22Rv1 (cell line): ENCODE data around the gene GPHB5.

Source experiments
- H3K27ac ChIP-seq: fragments of 450-650 bp; 2 replicates; pipeline ENCODE4 v1.5.1; 2017
- ZFX ChIP-seq: fragments of 450-650 bp; IDR thresholded peaks from 2 replicates; pipeline ENCODE4 v1.6.1; 2017; ENCODE audit warnings: antibody characterized with exemption, borderline replicate concordance
- TF ChIP-seq, protein P1 (sequence below): fragments of 450-650 bp; IDR thresholded peaks from 2 replicates; pipeline ENCODE4 v1.5.1; 2017; ENCODE audit warnings: mild to moderate bottlenecking

GPHB5 gene

DNA sequence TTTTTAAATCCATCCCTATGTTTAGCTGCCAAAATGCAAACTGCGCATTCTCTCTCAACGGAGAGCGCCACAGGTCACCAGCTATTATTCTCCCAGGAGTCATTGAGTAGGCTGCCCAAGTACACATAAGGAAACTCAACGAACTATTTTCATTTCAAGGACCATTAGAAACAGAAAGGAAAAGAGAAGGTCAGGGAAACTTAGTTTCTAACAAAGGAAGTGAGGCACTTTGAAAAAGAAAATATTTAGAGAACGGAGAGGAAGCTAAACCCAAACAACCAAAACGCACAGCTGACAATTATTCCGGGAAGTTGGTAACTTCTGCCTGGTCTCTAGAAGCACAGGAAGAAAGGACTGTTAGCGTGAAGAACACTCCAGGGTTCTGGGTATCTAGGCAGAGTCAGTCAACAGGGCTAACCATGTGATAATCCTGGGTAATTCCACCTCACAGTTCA is 23.5 kb downstream of the GPHB5 start:
- no peak overlapping the region for H3K27ac ChIP-seq
- TF ChIP-seq, protein P1, sequence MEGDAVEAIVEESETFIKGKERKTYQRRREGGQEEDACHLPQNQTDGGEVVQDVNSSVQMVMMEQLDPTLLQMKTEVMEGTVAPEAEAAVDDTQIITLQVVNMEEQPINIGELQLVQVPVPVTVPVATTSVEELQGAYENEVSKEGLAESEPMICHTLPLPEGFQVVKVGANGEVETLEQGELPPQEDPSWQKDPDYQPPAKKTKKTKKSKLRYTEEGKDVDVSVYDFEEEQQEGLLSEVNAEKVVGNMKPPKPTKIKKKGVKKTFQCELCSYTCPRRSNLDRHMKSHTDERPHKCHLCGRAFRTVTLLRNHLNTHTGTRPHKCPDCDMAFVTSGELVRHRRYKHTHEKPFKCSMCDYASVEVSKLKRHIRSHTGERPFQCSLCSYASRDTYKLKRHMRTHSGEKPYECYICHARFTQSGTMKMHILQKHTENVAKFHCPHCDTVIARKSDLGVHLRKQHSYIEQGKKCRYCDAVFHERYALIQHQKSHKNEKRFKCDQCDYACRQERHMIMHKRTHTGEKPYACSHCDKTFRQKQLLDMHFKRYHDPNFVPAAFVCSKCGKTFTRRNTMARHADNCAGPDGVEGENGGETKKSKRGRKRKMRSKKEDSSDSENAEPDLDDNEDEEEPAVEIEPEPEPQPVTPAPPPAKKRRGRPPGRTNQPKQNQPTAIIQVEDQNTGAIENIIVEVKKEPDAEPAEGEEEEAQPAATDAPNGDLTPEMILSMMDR, result no peak
- TF ChIP-seq ZFX, result no peak

DNA sequence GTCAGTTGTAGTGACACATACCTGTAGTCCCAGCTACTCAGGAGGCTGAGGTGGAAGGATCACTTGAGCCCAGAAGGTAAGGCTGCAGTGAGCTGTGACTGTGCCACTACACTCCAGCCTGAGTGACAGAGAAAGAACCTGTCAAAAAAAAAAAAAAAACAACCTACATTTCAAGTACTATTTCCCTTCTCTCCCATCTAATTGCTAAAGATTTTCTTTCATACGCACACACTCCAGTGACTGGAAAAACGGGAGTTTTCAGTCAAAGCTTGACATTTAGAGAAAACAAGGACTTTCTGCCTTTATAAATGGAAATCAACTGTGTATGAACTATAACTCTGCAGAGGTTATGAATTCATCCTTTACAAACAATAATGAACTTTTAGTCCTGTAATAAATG is 25.9 kb downstream of the GPHB5 start:
- H3K27ac ChIP-seq, result no peak overlapping the region
- TF ChIP-seq, protein P1, result no peak
- TF ChIP-seq ZFX, result no peak

DNA sequence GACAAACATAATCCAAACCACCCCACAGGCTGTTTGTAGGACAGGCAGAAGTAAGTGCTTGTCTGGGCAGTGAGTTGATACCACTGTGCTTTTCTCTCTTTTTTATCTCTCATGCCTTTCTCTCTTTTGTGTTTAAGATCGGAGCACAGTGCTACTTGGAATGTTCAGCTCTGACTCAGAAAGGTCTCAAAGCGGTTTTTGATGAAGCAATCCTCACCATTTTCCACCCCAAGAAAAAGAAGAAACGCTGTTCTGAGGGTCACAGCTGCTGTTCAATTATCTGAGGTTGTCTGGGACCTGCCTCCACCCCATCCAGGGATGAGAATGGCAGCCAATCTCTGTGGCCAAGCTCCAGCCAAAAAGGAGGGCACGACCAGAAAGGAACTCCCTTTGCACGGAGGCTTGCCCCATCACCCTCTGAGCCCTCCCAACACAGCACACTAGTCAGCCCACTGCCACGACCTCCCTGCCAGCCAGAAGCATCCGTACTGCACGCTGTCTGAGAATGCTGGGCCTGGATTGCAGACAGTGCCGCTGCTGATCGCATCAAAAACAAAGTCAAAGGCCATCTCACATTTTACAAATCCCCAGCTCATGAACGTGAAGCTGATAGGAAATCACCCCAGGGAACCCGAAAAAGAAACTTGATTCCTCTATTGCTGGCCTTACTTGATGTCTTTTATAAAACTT is 27.8 kb downstream of the GPHB5 start:
- TF ChIP-seq, protein P1, result no peak
- TF ChIP-seq ZFX, result no peak
- no peak overlapping the region for H3K27ac ChIP-seq

DNA sequence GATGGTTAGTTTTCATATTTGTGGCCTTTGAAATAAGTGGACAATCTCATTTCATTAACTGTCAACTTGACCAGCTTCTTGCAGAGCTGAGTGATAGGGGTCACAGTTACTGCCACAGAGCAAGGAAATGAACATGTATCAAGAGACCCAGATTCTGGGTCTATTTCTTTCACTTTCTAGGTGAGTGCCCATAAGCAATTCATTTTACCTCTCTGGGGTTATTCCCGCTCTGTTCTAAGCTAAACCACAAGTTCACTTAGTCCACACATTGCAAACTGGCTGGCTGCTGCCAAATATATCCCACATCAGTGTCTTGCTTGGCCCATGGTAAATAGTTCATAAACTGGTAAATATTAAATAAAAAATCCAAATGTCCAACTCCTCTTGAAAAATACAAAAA is 29.9 kb downstream of the GPHB5 start:
- TF ChIP-seq, protein P1, result no peak
- TF ChIP-seq ZFX, result no peak

DNA sequence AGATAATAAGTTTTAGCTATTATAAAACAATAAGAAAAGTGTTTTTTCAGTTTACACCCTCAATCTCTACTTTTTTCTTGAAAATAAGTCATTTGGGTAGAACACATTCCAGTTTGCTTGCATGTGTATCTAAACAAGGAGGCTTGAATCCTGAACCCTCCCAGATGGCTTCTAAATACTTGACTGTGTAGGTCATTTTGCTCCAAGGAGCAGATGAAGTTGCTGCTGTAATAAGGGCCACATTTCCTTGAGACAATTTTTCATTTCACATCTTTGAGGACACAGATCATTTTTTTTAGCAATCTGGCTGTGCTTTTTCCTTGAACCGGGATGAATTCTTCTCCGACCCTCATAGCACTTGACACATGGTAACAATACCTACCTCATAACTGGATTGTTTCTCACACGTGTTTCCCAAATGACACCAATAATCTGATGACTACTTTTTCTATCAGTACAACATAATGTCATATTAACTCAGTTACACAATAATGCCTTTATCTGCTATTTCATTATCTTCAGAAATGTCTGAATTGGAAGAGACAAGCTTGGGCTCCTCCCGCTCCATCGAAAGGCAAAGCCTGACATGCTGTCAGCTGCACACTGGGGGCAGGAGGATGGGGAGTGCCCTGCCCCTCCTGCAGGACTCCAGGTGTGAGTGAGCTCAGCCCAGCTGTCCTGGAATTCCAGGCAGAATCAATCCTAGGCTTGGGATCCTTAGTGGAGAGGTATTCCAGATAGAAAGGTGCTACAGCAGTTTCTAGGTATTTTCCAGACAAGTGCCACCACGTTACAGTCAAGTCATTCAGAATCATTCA is 30.9 kb downstream of the GPHB5 start:
- no peak overlapping the region for H3K27ac ChIP-seq
- TF ChIP-seq ZFX, result no peak
- TF ChIP-seq, protein P1, result no peak

More for the DNA sequence above, 29.9 kb downstream of the GPHB5 start:
- H3K27ac ChIP-seq, result no peak overlapping the region

DNA sequence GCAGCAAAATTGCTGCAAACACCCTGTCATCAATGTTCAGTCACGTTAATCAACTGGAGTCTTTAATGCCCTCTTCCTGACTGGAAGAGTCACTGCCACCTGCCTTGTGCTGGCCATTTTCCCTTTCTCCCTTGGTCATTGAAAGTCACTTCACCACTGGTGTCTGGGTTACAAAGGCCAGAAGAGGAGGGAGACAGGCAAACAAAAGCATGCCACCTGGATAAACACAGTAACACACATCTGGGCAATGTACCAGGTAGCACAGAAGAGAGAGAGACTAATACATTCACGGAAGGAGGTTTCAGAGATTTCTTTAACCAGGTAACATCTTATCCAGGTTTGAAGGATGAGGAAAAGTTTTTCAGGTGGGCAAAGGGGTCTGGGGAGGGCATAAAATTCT is 32.7 kb downstream of the GPHB5 start:
- H3K27ac ChIP-seq, result no peak overlapping the region
- TF ChIP-seq, protein P1, result no peak
- TF ChIP-seq ZFX, result no peak

DNA sequence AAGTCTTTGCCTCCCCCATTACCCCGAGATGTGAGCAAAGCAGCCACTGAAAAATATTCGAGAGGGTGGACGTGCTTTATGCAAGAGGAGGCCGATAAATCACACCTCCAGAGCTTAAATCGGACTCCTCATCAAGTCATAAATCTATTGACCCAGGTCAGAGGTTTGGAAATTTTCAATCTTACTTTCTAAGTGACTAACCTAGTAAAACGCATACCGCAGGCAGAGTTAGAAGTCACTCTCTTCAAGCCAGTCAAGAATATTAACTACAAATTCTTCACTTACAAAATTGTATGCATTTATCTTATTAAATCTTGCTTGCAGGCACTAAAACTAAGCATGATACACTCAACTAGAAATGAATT is 34.9 kb downstream of the GPHB5 start:
- no peak overlapping the region for H3K27ac ChIP-seq
- TF ChIP-seq, protein P1, result no peak
